ENCODE results near the gene NFU1. TPM values are rescaled to one million over a fixed set of nuclear protein-coding genes. Genes with fewer than 3 reads are reported as not detected.

Gene NFU1
- total RNA-seq, 1 donor from 2014 or later: 134 TPM

DNA sequence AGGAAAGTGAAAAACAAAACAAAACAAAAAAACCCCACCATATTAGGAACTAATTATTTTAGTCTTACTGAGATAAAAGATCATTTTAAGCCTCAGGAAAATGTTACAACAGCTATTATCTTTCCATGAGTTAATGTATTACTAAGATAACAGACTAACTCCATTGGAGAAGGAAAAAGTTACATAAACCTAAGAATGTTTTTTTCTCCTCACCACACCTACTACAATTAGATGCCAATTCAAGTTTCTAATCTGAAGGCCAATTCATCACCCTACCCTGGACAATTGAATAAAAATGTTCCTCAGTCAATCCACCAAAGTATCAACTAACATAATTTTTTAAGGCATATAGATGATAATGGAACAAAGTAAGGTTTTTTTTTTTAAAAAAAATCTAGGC is 40.0 kb downstream of the NFU1 start:
- intact Hi-C loops (cut with DNase I): no loop called here
- DNase-seq (no peak), ATAC-seq (ENCODE audit: poor library complexity) (no peak)

DNA sequence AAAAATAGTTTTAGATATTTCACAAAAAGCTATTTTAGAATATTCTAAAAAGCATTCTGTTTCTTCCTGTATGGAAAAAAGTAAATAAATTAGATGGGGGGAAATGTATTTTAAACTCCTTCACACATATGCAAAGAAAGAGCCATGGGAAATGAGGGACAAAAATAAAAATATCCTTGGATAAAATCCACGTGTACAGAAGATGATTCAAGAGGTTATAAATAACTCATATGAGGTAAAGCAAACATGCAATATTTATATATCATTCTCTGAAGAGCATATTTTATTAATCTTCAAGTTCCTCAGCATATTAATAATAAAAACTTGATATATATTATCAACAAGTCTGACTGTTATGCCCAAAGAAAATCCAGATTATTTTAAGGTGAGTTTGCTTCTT is 41.4 kb downstream of the NFU1 start:
- DNase-seq (no peak), ATAC-seq (ENCODE audit: poor library complexity) (peak; percentile 71)
- intact Hi-C loops (cut with DNase I): no loop called here

DNA sequence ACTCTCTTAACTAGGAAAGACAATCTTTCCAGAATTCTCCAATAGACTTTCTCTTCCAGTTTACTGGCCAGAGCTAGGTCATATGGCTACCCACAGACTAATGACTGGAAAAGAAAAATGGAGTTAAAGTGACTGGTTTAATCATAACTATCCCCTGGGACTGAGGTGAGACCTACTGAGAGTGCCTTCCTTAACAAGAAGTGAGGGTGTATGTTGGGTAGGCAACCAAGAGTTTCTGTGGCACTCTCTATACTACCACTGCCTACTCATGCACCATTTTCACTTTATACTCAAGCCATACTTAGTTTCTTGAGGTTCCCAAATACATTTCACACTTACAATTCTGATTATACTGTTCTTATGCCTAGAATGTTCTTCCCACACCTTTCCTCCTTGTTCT is 43.3 kb downstream of the NFU1 start:
- ATAC-seq (ENCODE audit: poor library complexity) (no peak), DNase-seq (no peak)
- intact Hi-C loops (cut with DNase I): no loop called here

DNA sequence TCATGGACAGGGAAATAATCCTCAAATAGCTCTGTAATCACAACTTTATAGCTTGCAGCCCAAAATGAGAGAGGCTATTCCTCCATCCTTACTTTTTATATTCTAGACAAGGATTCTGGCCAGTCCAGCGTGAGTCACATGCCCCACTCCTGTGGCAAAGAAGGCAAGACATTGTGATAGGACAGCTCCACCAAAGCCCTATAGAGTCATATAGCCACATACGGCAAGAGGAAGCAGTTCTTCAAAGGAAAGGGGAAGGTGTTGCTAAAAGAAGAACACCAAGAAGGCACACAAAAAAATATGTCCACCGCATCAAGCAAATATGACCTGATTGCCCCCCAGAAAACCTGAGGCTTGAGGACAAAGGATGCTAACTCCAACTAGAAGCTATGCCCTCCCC is 46.8 kb downstream of the NFU1 start:
- ATAC-seq (ENCODE audit: poor library complexity) (no peak), DNase-seq (no peak)
- intact Hi-C loops (cut with DNase I): no loop called here

DNA sequence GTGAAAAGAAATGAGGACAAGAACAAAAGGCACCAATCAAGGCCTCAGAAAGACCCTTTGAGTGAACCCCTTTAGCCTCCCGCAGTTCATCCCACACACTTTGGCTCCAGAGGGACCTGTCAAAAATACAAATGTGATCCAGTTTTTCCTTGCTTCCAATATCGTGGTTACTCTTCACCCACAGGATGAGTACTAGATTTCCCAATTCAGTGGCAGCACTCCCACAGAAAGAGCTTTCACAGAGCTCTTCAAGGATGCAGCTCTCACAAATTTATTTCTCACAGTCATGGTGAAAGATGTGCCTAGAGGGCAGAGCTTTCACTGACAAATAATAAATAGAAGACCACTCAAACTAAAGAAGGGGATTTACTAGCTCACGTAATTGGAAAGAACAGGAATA is 47.2 kb downstream of the NFU1 start:
- DNase-seq (no peak), ATAC-seq (ENCODE audit: poor library complexity) (no peak)
- intact Hi-C loops (cut with DNase I): no loop called here

DNA sequence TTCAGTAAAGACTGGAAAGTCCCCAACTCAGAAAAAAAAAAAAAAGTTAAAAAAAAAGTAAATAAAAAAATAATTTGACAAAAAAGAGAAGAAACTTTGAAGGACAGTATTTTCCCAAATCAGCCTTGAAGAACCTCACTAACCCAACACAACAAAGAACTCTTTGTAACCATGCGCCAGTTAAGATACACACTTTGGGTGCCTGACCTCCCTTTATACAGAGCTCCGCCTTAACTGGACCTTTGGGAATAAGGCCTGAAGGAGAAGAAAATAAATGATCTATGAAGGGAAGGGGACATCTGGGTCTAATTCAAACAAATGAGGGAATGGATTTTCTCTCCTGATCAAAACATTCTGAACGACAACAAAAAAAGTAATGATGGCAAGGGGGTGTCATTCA is 48.0 kb downstream of the NFU1 start:
- ATAC-seq (ENCODE audit: poor library complexity): no peak
- DNase-seq: no peak
- intact Hi-C loops (cut with DNase I): no loop called here

DNA sequence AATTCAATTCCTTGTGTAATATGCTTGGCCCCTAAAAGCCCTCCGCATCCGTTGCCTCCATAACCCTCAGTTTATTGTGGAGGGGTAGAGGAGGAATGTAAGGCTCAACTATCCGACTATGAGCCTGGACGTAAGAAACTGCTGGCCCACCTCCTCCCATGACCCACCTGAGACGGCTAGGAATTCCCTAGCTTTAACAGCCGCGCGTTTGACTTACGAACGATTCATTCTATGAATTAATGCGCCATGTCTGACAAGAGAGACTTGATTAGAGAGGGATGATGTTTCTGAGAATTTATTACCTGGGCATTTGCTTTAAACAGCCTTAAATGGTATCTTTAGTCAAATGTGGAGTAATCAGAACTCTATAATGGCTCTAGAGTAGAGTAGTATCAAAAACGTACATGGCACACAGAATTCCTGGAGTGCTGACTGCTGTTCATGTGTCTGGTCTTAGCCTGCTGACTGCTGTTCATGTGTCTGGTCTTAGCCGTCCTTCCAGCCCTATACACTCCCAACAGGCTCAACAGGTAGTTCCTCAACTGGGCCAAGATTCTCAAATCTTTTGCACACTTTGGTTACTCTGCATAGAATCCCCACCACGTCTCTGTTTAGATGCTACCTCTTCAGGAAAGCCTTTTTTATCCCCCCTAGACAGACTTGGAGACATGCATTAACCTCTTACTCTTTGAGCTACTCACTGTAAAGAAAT is 49.3 kb downstream of the NFU1 start:
- intact Hi-C loops (cut with DNase I): no loop called here
- no peak for ATAC-seq (ENCODE audit: poor library complexity)

DNA sequence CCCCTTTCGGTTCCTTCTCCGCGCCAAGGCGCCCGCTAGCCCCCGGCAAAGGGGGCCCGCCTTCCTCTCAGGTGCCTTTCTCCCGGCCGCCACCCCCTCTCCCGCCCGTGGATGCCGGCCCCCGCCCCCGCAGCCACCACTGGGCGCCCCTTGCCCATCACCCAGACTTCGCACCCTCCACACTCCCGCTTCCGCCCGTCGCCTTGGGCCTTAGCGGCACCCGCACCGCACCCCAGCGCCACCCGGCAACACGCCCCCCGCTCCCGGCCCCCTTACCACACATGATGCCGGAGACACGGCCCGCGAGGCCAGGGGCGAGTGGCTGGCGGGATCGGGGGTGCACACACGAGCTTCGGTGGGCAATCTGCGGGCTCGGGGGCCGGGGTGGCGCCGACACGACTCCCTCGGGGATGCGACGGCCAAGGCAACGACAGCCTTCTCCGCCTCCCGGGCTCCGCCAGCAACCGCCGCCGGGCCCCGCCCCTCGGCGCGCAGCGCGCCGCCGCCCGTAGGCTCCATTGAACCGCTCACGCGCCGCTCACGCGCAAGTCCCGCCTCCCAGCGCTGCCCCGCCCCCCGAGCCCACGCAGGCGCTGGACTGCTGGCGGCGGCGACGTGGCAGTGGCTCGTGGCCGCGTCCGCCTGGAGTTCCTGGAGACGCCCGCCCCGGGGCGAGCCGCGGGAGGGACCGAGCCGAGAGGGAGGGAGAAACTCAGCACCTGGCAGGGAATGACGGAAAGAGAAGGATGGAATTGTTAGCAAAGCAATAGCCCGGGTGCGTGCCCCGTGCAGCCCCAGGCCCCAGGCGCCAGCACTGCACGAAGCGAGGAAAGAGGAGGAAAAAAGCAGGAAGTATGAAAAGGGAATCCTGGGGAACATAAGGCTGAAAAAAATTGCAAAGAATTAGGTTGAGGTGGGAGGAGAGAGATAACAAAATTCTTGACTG is 50.2 kb downstream of the NFU1 start, which contains the start of gene GFPT1:
Gene GFPT1, minus strand, starts transcription at position 439 of the 946 bp plus-strand sequence. Its CDS starts 156 bp downstream, at position 283.
- ATAC-seq (ENCODE audit: poor library complexity): peak; percentile 99
- intact Hi-C loops (cut with DNase I): no loop called here
- peak; percentile 97 for DNase-seq

More for the DNA sequence above, 49.3 kb downstream of the NFU1 start:
- no peak for DNase-seq

DNA sequence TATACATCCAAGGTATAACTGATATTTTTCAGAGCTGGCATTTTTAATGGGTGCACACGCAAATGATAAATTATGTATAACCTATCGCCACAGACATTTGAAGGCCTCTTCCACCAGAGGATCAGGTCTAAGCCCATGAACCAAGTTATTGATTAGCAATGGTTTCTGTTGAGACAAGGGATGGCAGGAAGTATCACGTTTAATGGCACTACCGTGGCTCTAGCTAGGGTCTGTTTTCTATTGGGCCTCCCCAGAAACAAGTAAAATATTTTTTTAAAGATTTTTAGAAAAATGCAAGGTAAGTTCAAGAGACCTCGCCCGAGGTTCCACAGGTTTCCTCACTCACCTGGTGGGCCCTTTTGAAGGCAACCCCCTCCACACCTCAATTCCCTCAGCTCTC is 50.9 kb downstream of the NFU1 start:
- ATAC-seq (ENCODE audit: poor library complexity) (no peak), DNase-seq (no peak)
- intact Hi-C loops (cut with DNase I): no loop called here

DNA sequence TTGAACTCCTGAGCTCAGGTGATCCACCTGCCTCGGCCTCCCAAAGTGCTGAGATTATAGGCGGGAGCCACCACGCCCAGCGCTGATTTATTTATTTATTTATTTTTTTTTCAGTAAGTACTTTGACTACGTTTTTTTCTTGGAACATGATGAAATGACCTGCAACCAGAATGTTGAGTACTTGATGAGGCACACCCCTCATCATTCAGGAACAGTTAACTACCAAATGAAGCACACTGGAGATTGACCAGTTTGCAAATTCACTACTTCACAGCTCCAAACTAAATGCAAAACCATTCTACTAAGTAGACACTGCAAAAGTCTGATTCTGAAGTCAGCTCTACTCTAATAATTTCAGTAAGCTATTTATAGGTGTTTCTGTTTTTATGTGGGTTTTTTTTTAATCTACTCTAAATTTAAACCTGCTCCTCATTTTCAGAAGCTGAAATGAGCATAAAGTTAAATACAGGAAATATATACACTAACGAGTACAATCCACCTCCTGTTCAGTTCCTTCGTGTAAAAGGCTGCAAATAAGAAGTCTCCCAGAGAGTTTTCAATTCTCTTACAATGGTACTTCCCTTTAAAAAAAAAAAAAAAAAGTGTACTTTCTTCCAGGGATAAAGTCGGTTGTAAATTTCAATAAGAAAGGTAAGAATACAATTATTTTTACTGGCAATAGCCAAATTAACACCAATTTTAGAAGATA is 51.6 kb downstream of the NFU1 start:
- ATAC-seq (ENCODE audit: poor library complexity) (no peak), DNase-seq (no peak)
- intact Hi-C loops (cut with DNase I): no loop called here

DNA sequence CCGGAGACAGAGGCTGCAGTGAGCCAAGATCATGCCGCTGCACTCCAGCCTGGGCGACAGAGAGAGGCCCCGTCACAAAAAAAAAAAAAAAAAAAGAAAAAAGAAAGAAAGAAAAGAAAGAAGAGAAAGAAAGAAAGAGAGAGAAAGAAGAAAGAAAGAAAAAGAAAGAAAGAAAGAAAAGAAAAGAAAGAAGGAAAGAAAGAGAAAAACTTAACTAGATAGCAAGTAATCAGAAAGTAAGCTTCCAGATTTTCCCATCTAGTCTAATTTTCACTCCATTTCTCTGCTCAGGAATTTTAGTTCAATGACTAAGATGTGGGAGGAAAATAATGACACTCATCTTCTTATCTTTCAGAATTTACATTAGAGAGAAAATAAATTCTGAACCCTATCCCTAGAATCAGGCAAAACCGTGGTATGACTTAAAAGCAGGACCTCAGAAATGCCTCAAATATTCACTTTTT is 52.6 kb downstream of the NFU1 start:
- intact Hi-C loops (cut with DNase I): no loop called here
- no peak for DNase-seq
- no peak for ATAC-seq (ENCODE audit: poor library complexity)

DNA sequence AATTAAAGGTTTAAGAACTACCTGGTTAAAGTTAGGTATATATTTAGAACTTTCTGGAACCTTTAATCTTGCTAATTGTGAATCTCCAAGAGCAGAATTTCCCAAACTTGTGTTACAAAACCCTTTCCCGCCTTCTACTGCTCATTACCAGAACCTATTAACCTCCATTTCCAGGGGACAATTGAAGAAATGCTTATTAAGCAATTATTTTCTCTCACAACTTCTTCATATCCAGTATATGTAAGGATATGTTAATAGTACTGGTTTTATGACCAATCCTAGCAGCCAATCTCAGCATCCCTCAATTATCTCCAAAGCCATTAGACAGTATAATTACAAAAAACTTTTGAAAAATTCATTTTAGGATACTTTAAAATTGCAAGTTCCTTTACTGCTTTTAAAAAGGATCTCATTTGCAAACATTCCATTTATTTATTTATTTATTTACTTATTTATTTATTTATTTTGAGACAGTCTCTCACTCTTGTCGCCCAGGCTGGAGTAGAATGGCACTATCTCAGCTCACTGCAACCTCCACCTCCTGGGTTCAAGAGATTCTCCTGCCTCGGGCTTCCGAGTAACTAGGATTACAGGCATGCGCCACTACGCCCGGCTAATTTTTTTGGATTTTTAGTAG is 53.9 kb downstream of the NFU1 start:
- ATAC-seq (ENCODE audit: poor library complexity) (no peak), DNase-seq (no peak)
- intact Hi-C loops (cut with DNase I): no loop called here

DNA sequence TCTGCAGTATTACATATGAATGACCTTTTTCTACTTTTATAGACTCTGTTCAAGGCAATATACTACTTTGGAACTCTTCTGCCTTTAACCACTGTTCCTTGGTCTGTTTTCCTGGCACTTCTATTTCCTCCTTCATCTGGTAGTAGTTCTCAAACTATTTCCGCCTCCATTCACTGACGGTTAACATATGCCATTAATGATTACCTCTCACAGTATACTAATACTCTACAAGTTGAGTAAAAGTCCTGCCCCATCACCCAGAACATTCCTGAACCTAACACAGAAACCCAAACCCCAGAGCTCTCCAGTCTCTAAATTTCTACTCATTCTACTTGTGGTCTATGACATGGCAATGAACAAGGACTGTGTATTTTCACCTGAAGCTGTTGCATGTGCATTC is 54.7 kb downstream of the NFU1 start:
- DNase-seq: no peak
- intact Hi-C loops (cut with DNase I): no loop called here
- ATAC-seq (ENCODE audit: poor library complexity): no peak

DNA sequence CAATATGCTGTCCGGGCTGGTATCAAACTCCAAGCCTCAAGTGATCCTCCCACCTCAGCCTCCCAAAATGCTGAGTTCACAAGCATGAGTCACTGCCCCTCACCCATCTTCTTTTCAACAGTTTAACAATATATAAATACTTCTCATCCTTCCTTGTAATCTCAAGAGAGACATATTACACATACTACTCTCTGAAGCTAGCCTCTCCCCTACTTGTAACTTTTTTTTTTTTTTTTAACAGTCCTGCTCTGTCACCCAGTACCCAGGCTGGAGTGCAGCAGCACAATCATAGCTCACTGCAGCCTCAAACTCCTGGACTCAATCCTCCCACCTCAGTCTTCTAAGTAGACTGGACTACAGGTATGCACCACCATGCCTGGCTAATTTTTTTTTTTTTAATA is 55.9 kb downstream of the NFU1 start:
- DNase-seq (no peak), ATAC-seq (ENCODE audit: poor library complexity) (no peak)
- intact Hi-C loops (cut with DNase I): no loop called here

DNA sequence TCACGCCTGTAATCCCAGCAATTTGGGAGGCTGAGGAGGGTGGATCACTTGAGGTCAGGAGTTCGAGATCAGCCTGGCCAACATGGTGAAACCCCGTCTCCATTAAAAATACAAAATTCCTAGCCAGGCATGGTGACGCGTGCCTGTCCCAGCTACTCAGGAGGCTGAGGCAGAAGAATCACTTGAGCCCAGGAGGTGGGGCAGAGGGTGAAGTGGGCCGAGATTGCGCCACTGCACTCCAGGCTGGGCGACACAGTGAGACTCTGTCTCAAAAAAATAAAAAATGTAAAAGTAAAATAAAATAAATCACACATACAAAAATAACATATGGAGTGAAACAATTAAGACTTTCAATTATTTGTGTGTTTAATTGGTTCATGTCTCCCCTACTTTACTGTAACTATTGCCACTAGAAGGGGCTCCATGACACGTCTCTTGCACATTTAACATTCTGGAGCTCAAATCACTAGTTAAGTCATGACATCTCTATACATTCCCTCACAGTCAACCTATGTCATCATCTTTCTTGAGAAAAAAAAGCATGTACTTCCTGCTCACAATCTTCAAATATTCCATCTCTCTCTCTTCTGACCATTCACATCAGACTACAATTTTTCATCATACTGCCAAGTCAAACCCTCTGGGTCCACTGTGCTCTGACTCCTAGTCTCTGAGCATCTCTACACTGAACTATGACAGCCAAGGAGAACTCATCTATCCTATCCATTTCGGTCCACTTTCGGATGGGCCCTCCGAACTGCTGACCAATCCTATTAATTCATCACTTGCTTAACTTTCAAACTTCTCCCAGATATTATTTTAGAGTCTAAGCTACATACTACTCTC is 56.9 kb downstream of the NFU1 start:
- ATAC-seq (ENCODE audit: poor library complexity): no peak
- no peak for DNase-seq
- intact Hi-C loops (cut with DNase I): no loop called here

DNA sequence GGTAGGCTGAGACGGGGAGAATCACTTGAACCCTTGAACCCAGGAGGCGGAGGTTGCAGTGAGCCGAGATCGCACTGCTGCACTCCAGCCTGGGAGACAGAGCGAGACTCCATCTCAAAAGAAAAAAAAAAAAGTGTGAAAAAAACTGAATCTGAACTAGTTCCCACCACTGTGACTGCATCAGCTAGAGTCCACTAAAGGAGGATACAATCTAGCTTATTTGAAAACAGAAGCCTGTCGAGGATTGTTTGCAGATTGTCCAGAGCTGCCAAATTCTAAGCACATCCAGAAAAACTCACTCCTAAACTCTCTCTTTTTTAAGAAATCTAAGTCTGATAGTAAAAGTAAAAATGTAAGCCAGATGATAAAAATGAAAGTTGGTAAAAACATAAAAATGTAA is 60.8 kb downstream of the NFU1 start:
- ATAC-seq (ENCODE audit: poor library complexity) (peak; percentile 49), DNase-seq (no peak)
- intact Hi-C loops (cut with DNase I): no loop called here

DNA sequence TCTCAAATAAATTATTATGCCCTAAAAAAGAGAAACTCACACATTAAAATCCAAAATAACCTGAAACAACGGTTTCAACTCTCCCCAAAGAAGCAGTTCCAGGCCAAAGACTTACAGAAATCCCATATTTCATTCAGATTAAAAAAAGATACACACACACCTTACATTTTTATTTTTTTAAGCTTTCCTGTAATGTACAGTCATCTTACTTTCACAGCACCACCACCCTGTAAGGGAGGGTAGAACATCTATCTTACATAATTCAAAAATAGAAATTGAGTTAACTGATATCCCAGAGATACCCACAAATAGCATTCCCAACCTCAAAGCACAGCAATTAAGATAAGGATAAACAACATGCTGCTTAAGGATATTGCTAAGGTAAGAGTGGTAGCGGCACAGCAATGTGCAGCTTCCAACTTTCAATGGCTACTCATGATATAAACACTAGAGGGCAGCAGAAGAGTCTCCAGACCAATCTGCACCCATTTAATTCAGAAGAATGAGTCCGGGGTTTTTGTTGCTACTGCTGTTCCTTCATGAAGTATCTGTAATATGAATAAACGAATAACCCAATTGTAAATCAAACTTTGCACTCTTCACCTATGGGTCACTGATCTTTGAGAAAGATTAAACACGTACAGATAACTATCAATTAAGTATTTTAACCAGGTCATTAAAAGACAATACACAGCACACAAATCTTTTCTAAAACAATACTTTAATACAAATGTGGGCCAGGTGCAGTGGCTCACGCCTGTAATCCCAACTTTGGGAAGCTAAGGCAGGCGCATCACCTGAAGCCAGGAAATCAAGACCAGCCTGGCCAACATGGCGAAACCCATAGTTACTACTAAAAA is 61.5 kb downstream of the NFU1 start:
- DNase-seq (no peak), ATAC-seq (ENCODE audit: poor library complexity) (peak; percentile 81)
- intact Hi-C loops (cut with DNase I): no loop called here
